GM19023 (cell line): ENCODE results near the gene CSNK1G3.
"Not testable (repeated sequence)": the region's sequence is repeated elsewhere in the genome, so short reads cannot be mapped to it uniquely, and the experiment has no call there.

Experiments used
- ATAC-seq: cut with Tn5 transposase; IDR thresholded peaks from one replicate; pipeline ENCODE4 v1.9.1; 2021; ENCODE audit warnings: mild to moderate bottlenecking, moderate library complexity; ENCODE audit not compliant: unreplicated experiment

CSNK1G3 gene

GRCh38 chr5:123636006-123636405, 124.0 kb downstream of the CSNK1G3 start:
- ATAC-seq = no peak

- not testable (repeated sequence) for ATAC-seq
These were observed 125.1 kb downstream of the CSNK1G3 start for GRCh38 chr5:123637028-123637427.

GRCh38 chr5:123639244-123639643, 127.3 kb downstream of the CSNK1G3 start:
- no peak for ATAC-seq

GRCh38 chr5:123645024-123645603, 133.1 kb downstream of the CSNK1G3 start:
- no peak for ATAC-seq

GRCh38 chr5:123647066-123647465, 135.1 kb downstream of the CSNK1G3 start:
- no peak for ATAC-seq

GRCh38 chr5:123651234-123651633, 139.3 kb downstream of the CSNK1G3 start:
- no peak for ATAC-seq

GRCh38 chr5:123659011-123659410, 147.0 kb downstream of the CSNK1G3 start:
- ATAC-seq = no peak

- no peak for ATAC-seq
These were observed 147.5 kb downstream of the CSNK1G3 start for GRCh38 chr5:123659495-123659894.

GRCh38 chr5:123664961-123665360, 153.0 kb downstream of the CSNK1G3 start:
- no peak for ATAC-seq

GRCh38 chr5:123665822-123666371, 153.9 kb downstream of the CSNK1G3 start:
- no peak for ATAC-seq
